ENCODE measurements around the gene NTRK2.

The NTRK2 gene

DNA sequence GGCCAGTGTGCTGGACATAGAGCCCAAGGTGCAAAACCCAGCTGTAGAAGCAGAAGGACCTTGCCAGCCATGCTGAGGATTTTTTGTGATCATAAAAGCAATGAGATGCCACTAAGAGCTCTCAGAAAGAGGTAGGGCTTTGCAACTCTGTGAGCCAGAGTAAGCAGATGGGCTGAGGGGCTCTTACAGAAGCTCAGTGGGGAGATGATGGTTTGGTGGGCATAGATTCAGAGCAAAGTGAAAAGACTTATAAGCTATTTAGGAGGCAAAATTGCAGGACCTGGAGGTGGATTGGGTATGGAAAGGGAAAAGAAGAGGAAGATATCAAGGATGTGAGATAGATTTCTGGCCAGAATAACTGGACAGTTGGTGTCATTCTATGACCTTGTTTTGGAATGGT lies 302.0 kb downstream of the NTRK2 start:
- DNase-seq (ENCODE audit: low read depth, low spot score): no peak

DNA sequence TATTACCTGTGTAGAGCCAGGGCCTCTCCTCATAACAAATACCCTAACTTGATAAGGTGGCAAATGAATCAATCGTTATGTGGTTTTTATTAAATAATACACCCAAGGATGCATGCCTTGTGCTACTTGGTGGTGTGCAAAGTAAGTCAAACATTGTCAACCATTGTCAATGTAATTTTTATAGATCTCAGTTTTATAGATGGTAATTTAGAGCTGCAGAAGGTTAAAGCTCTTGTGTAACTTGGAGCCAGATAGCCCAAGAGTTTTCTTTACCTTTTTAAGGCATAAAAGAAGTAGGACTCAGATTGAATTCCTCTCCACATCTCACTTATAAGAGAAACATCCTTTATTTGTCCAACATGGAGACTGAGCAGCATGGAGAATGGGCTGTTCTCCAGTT lies 304.7 kb downstream of the NTRK2 start:
- no peak for DNase-seq (ENCODE audit: low read depth, low spot score)

DNA sequence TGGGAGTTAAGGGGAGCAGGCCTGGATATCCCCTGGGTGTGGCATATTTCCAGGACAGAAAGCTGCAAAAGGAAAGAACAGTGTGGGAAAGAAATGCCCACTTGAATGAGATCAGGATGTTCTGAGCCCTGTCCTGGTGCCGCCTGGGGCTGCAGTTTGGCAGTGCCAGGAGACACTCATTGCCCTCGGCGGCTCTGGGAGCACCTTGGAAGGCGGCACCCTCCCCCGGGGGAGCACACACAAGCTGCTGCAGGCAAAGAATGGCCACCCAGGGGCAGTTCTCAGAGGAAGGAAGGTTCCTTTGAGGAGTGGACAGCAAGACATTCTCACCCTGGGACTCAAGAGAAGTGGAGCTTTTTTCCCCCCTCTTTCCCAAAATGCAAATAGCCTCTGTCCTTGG lies 305.3 kb downstream of the NTRK2 start:
- DNase-seq (ENCODE audit: low read depth, low spot score): no peak

DNA sequence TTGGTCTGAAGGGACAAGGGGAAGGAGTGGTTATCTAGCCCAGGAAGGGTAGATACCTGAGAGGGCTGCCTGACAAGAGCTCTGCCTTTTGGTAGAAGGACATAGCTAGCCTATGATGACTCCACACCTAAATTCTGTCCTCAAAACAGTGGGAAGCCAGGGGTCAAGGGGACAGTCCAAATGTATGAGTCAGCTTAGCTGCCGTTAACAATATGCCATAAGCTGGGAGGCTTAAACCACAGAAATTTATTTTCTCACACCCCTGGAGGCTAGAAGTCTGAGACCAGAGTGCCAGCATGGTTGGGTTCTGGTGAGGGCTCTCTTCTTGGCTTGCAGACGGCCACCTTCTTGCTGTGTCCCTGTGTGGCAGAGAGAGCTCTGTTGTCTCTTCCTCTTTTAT lies 306.4 kb downstream of the NTRK2 start:
- peak; percentile 78 for DNase-seq (ENCODE audit: low read depth, low spot score)

DNA sequence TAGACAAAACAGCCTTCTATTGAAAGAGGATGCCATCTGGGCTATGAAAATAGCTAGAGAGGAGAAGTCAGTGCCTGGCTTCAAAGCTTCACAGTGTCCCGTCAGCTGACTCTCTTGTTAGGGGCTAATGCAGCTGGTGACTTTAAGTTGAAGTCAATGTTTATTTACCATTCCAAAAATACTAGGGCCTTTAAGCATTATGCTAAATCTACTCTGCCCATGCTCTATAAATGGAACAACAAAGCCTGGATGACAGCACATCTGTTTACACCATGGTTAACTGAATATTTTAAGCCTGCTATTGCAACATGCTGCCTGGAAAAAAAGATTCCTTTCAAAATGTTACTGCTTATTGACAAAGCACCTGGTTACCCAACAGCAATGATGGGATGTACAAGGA lies 309.1 kb downstream of the NTRK2 start:
- no peak for DNase-seq (ENCODE audit: low read depth, low spot score)

DNA sequence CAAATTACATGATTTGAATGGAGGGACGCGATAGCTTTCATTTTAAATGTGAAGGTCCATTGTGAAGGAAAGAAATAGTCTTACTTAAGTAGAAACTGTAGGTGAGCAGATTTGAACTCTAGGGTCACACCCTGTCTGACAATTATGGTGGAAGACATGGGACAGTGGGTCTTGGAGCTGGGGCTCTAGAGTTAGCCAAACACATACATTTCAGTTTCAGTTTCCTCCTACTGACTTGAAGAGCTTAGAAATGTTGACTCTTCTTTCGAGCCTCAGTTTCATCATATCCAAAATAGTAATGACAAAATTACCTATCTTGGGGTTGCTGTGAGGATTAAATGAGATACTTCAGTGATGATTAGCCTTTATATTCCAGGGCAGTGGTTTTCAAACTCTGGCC lies 314.2 kb downstream of the NTRK2 start:
- no peak for DNase-seq (ENCODE audit: low read depth, low spot score)

DNA sequence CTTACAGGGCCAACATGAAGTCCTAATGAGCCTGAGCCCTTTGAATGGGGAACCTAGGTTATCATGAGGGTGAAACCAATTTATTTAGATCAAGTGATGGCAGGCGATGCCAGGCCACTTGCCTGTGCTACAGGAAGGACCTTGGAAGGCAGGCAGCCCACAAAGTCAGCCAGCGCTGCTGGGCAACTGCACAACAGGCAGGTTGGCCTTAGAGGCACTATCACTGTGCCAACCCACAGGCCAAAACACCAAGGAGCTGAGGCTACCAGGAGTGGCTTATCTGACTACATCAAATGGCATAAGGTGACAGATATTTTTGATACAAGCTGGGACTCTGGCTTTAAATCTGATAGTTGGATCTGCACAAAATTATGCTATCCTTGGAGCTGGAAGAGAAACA lies 319.1 kb downstream of the NTRK2 start:
- no peak for DNase-seq (ENCODE audit: low read depth, low spot score)

DNA sequence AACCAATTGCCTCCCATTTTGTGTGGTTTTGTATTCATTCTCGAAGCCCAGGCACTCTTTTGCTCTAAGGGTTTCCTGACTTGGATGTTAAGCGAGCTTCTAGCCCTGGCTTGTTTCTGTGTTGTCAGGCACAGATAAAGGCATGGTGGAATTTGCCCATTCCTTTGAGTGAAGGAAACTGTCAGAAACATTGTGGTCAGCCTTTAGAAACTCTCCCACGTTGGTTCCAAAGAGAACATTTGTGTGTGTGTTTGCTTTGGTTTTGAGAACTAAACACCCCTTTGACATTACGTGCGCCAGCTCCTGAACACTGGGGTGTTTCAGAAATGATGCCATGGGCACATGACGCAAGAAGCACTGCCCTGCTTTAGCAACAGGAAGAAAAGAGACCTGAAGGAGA lies 320.9 kb downstream of the NTRK2 start:
- peak; percentile 96 for DNase-seq (ENCODE audit: low read depth, low spot score)

DNA sequence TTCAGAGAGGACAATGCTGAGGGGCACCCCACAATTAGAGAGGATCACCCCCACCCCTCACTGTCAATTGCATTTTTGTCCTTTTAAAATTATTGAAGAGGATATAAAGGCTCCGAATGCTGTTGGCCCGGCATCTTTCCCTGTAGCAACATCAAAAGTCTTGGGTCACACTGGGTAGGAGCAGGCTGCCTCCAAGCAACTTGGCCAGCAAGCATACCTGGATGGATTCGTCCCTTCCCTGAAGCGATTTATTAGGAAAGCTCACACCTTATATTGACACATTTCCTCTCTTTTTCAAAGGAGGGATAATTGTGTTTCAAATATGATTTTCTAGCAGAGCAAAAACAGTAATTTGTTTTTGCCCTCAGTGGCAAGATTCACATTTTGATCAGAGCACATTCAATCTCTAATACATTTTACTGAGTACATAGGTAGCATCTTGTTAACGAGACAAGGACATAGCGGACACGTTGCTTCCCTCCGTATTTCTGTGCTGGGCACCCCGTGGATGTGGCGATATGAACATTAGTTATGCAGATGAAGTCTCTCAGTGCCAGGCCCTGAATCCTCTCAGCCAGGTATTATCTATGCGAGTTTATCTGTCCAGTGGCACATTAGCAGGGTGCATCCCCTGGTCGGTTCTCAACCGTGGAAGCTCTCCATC lies 321.5 kb downstream of the NTRK2 start:
- DNase-seq (ENCODE audit: low read depth, low spot score): no peak

DNA sequence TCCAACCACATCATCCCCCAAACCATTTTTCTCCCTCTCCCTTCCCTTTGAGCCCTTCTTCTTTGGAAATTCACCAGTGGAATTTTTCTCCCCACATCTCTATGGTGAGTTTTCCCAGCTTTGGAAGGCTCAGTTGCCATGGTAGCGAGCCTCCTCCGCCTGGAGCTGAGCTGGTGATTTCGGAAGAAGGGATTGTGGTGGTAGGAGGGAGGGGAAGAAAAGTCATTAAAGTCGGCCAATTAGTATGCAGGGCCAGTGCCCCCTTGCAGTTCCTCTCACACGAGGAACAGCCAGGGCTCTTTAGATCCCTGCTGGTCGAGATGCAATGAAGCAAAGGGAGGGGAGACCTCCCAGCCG lies 322.0 kb downstream of the NTRK2 start:
- peak; percentile 59 for DNase-seq (ENCODE audit: low read depth, low spot score)

DNA sequence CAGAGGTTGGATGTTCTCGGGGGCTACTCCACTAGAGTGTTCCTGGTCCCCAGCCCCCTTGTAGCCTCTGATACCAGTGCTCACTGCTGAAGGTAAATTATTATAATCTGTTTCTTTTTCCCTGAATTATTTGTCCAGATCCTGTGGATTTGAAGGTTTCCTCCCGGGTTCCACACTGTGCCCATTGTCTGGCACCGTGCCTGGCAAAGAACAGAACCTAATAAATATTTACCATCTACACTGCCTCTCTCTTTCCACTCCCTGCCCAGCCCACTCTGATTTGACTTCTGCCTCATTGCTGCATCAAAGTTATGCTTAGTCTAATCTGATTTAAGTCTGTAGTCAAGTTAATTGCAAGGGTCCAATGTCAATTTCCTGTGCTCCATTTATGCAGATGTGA lies 322.9 kb downstream of the NTRK2 start:
- DNase-seq (ENCODE audit: low read depth, low spot score): no peak

DNA sequence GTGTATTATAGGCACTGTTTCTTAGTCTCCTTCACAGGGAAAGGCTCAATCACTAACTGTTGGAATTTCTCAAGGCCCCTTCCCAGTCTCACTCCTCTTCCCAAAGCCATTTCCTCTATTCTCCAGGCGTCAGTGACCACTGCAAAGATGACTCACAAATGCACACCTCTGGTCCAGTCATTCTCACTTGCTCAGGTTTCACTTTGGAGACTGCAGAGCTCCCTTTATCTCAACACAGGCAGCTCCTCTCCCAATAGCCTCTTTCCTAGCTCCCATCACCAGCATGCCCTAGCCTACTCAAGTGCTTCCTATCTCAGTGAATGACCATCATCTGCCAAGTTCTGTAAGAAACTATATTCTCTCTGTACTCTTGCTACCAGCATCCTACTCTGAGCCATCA lies 323.6 kb downstream of the NTRK2 start:
- peak; percentile 23 for DNase-seq (ENCODE audit: low read depth, low spot score)

DNA sequence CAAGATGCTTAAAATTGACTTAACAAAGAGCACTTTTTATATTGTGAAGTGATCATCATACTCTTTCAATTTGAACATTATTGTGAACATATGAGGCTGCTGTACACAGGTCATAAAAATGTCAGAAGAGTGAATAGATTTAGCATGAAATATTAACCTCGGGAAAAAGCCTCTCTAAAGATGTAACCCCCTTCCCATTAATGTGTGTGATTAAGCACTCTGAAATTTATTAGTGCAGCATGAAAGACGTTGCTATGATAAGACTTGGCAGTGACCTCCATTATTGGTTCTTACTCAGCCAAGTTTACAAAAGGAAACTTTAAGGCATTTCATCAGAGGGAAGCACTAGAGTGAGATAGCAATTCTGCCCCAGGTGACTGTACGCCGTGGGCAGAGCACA lies 326.5 kb downstream of the NTRK2 start:
- DNase-seq (ENCODE audit: low read depth, low spot score): peak; percentile 54

DNA sequence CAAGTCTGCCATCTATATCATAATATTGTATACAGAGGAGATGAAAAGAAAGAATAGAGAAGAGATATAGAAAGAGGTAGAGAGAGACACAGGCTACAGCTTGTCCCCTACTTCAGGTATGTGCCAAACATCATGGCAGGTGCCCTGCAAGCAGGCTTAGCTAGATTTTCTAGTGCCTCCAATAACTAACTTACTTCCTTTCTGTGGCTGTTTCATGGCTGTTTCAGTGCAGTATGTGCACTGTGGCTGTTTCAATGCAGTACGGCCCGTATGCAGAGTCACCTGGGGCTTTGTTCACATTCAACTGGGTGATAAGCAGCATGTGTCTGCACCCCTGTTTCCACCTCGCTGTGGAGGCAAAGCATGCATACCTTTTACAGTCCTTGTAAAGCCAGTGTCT lies 327.2 kb downstream of the NTRK2 start:
- no peak for DNase-seq (ENCODE audit: low read depth, low spot score)

DNA sequence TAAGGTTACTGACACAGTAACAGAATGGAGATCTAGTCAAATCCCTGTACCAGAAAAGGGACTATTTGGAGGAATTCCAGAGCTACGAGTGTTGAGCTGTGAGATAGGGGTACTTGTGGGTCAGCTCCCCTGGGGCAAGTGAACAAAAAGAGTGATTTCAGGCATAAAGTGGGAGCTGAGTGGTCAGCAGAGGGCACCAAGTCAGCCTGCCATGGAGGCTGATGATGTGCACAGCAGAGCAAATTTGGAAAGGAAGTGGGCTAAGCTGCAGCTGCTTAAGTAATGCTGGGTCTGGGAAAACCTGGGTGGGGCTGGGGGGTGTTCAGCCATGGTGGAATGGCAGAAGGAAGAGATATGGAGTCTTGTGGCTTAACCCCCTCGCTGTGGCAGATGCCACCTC lies 327.9 kb downstream of the NTRK2 start:
- DNase-seq (ENCODE audit: low read depth, low spot score): no peak

DNA sequence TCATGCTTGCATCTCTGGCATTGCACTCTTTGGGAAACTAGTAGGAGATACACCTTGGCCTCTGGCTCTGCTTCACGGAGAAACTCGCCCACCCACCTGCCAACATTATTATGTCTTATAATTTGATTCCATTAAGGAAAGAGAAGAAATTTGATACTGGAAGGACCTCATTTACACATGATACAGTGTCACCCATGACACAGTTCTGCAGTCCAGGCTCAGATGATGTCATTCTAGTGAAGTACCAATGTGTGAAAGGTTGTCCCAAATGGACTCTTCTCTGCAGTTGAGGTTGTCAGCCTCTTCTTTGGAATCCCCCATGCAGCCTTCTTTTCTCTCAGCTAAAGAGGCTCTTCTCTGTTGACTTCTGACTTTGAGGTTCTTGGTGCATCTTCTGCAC lies 329.1 kb downstream of the NTRK2 start:
- no peak for DNase-seq (ENCODE audit: low read depth, low spot score)

DNA sequence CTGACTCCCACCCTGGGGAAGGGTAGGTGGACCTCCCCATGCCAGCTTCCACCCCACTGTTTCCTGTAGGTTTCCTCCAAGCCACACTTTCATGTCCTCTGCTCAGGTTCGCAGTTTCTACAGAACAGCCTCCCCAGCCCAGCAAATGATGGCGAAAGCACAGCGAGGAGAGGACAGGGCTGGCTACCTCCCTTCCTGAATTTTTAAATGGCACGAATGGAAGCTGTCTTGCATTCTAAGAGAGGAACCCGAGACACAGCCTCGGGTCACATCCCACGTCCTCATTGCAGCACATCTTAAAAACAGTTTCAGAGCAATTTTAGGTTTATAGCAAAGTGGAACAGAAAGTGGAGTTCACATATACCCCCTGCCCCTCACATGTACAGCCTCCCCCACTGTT lies 330.3 kb downstream of the NTRK2 start:
- DNase-seq (ENCODE audit: low read depth, low spot score): no peak

DNA sequence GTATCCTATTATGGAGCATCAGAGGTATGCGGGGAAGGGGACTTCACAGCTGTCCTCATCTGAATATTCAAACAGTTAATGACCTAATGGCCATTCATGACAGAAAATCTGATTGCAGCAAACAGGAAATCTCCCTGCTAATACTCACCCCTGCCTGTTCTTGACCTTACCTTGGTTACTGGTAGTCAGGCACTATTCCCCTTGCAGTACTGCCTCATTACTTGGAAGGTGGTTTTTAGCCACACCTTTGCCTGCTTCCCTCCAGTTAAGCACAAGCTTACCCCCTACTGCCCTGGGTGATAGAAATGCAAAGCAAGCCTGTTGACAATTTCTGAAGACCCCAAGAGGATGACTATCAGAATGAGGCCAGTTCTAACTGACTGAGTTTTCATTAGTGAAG lies 332.4 kb downstream of the NTRK2 start:
- DNase-seq (ENCODE audit: low read depth, low spot score): no peak

DNA sequence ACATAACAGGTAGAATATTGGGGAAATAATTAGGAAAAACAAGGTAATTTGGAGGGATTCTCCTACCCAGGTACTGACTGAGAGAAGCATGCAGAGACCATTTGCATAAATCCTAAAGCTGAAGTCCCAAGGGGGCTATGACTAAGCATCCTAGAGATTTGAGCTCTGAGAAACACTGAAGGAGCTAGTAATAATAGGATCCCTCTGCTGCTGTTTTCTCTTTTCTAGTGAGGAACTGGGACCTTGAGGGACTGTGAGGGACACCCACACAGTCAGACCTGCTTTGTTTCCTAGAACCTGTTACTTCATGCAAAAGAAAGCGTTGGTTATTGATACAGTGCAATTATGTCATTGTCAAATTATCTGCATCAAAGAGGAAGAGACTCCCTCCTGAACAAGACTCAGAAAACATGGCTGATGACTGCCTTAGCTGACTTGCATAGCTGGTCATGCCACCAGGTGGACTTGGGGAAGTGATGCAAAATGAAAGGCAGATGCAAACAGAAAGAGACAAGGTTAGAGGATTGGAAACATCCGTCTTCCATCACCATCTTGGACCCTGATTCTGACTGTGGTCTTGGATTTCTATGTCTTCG lies 335.4 kb downstream of the NTRK2 start:
- no peak for DNase-seq (ENCODE audit: low read depth, low spot score)

DNA sequence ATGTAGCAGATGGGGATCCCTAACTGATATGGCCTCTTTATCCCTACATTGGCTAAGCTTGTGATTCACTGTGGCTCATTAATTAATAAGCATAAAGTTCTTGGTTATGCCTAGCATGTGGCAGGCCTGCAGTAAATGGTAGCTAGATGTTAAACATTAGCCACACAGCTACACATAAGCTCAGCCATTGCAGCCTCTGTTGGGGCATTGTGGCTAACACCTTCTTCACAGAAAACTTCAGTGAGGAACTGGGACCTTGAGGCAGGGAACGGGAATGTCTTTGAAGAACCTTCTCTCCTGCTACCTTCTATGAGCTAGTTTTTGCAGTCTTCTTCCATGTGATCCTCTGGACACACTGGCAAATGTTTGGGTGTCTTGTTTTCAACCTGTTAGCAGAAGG lies 338.2 kb downstream of the NTRK2 start:
- no peak for DNase-seq (ENCODE audit: low read depth, low spot score)

DNA sequence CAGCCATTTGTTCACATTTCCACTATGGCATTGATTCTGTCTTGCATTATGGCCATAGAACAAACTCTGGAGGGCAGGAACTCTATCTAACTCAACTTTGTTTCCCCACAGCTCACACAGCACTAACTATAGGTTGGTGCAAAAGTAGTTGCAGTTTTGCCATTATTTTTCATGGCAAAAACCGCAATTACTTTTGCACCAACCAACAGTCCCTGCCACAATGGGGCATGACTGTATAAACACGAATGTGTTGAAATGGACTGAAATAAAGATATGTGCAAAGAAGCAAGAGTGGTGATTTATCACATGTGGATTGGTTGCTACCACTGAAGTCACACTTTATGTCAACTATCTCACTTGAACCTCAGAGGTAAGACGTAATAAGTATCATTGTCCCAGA lies 338.7 kb downstream of the NTRK2 start:
- DNase-seq (ENCODE audit: low read depth, low spot score): no peak

DNA sequence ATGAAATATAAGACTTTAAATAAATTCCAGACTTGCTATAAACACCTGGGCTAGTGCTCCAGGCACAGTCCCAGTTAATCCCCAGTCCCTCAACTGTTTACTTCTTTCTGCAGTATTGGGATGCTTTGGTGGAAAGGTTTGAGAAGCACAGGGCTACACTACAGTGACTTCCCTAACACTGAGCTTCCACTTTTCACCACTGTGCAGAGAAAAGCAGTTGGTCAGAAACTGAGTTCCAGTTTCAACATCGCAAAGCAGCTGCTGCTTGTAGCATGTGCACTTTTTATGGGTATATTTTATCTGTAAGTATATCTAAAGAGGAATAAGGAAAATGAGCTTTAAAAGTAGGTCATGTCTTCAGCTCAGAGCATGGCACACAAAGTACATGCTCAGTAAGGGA lies 339.7 kb downstream of the NTRK2 start:
- no peak for DNase-seq (ENCODE audit: low read depth, low spot score)

DNA sequence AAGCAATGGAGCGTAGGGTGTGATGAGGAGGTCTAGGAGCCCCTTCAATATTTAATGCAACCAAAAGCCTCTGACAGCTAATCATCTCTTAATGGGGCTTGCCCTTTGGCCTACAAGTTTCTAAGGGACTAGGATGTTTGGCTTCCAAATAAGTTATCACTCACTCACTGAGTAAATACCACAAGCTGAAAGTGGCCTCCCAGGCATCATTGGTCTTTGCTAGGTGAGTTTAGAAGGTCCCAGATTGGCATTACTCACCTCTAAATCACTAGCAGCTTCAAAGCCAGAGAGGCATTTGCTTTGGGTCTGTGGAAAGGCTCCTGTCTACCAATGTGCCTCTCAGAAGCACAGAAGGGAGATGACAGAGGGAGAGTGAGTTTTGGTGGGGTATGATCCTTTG lies 344.2 kb downstream of the NTRK2 start:
- no peak for DNase-seq (ENCODE audit: low read depth, low spot score)

DNA sequence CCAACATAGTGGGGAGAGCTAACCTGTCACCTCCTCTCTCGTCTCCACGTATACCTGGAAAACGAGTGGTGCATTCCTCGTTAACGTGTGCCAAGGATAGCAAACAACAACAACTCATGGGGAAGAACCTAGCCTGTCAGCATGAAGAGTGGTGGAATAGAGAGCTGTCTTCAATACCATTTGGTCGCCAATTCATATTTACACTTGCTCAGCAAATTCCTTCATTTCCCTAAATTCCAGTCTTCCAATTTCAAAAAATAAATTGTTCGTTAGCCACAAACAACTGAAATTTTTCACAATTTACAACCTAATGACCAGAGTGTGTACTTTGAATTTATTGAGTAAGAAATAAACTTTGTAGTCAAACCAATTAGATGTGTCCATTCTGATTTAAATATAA lies 344.8 kb downstream of the NTRK2 start:
- no peak for DNase-seq (ENCODE audit: low read depth, low spot score)
